Adrenal gland (tissue), 12 donors: Measurements from ENCODE around the gene FXYD1. TPM values are rescaled to one million over a fixed set of nuclear protein-coding genes. Genes with fewer than 3 reads are reported as not detected.

ENCODE experiments used
- DNase-seq, 7 donors: peaks; one replicate each; pipeline ENCODE4 v3.0.0-alpha.2; 2019 to 2020
- H3K27ac ChIP-seq, 5 donors: fragments of 200-600 bp; sonication (generic) in 4 of 5; 1 replicate in 3 of 5; 2 replicates in 2 of 5; pipeline versions ENCODE4 v1.5.1 to v1.8.0; 2016 to 2020; ENCODE audit warnings: mild to moderate bottlenecking in 1 of 5
- H3K27me3 ChIP-seq: fragments of 200-600 bp; 2 replicates; pipeline ENCODE4 v1.8.0; 2021
- H3K36me3 ChIP-seq, 2 donors: fragments of 200-600 bp; replicated peaks in 1 of 2; 1 replicate in 1 of 2; 2 replicates in 1 of 2; pipeline versions ENCODE4 v1.5.1 to v1.8.0; 2018 to 2022
- H3K4me1 ChIP-seq, 2 donors: fragments of 200-600 bp; replicated peaks in 1 of 2; 1 replicate in 1 of 2; 2 replicates in 1 of 2; pipeline versions ENCODE4 v1.5.1 to v1.8.0; 2018 to 2021
- H3K4me3 ChIP-seq, 4 donors: fragments of 200-600 bp; sonication (generic) in 3 of 4; one replicate each; pipeline ENCODE4 v1.5.1; 2016 to 2018
- H3K9me3 ChIP-seq, 3 donors: fragments of 200-600 bp; sonication (generic) in 1 of 3; replicated peaks in 1 of 3; 1 replicate in 2 of 3; 2 replicates in 1 of 3; pipeline versions ENCODE4 v1.5.1 to v1.8.0; 2016 to 2021
- POLR2A ChIP-seq, 2 donors: fragments of 450-650 bp; IDR thresholded peaks; one replicate each; pipeline ENCODE4 v1.6.1; 2017; ENCODE audit warnings: antibody characterized with exemption in 2 of 2, mild to moderate bottlenecking in 2 of 2, moderate library complexity in 1 of 2
- WGBS, 4 donors: extraction: QIAGEN DNeasy Blood & Tissue Kit in 2 of 4; methylation state at CpG; one replicate each; pipeline versions ENCODE4 v1.1.5 to v1.1.7; 2013 to 2017; 5-methylcytosine and 5-hydroxymethylcytosine counted together
- intact Hi-C, 2 donors: fragments of 100-400 bp; cut with DNase I; formaldehyde crosslinking; loops; one replicate each; pipeline versions ENCODE4 v1.14.1 to v1.15.0; 2022 to 2023
- polyA plus RNA-seq, 3 donors: library from polyadenylated mRNA; stranded (reverse); fragments of 200-250 nt in 2 of 3; fragments of 350-450 nt in 1 of 3; fragmentation: Illumina TruSeq in 1 of 3; extraction: RNeasy Lipid Tissue Mini Kit (QIAGEN cat#74804) in 1 of 3; gene quantifications; one replicate each; pipeline ENCODE4 v1.2.3, GENCODE V29; 2013 to 2014
- total RNA-seq, 9 donors: library from RNA; depleted of rRNA in 4 of 9; stranded (reverse); fragments of >200 nt in 4 of 9; fragments of 120-200 nt in 1 of 9; fragmentation: NEBNext Ultra II Directional in 1 of 9; extraction: Animal tissue kit (Norgen Biotek cat#: 25700) in 1 of 9; gene quantifications; one replicate each; pipeline versions ENCODE4 v1.1.0 to v1.2.4, GENCODE V29; 2013 to 2023
- TF ChIP-seq, protein P1 (sequence below), 6 experiments: fragments of 450-650 bp in 4 of 6; fragments of 200-600 bp in 2 of 6; sonication (generic) in 1 of 6; IDR thresholded peaks; 1 replicate in 5 of 6; 2 replicates in 1 of 6; pipeline versions ENCODE4 v1.5.1 to v1.8.0; 2016 to 2021; ENCODE audit warnings: antibody characterized with exemption in 6 of 6, mild to moderate bottlenecking in 2 of 6, moderate library complexity in 1 of 6
- donor health status: healthy with polysubstance abuse.
- donor health status: Bipolar disorder and iron deficiency.
- donor health status: DM: yes; HTN: yes; CAD: no.
- donor health status: DM: no; HTN: no; CAD: no.
- donor health status: DM: no; HTN: no; CAD: no.
- donor health status: DM: yes; HTN: yes; CAD: no.

Gene FXYD1
- total and polyA plus RNA-seq, 12 donors: 2.0 to 58.6 (median 9.4) TPM; not detected in 1

GRCh38 chr19:35132254-35132653 lies 6.4 kb upstream of the FXYD1 start:
- Histone ChIP-seq H3K9me3 (no peaks in the 10 kb centered on the region), H3K4me3 (no peak overlapping the region), H3K36me3 (no peaks in the 10 kb centered on the region), H3K4me1 (no peaks in the 10 kb centered on the region), H3K27ac (no peak overlapping the region), H3K27me3 (no peaks in the 10 kb centered on the region)
- TF ChIP-seq, protein P1, sequence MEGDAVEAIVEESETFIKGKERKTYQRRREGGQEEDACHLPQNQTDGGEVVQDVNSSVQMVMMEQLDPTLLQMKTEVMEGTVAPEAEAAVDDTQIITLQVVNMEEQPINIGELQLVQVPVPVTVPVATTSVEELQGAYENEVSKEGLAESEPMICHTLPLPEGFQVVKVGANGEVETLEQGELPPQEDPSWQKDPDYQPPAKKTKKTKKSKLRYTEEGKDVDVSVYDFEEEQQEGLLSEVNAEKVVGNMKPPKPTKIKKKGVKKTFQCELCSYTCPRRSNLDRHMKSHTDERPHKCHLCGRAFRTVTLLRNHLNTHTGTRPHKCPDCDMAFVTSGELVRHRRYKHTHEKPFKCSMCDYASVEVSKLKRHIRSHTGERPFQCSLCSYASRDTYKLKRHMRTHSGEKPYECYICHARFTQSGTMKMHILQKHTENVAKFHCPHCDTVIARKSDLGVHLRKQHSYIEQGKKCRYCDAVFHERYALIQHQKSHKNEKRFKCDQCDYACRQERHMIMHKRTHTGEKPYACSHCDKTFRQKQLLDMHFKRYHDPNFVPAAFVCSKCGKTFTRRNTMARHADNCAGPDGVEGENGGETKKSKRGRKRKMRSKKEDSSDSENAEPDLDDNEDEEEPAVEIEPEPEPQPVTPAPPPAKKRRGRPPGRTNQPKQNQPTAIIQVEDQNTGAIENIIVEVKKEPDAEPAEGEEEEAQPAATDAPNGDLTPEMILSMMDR (IDR thresholded peaks at IDR 0.05): no peak
- no peak for TF ChIP-seq POLR2A (IDR thresholded peaks at IDR 0.05)
- intact Hi-C loops: loop anchor here in 1 of 2 donors (10.0 kb wide), 1 partner anchor 67 kb away; no protein-coding TSS in a partner anchor
- DNase-seq: no peak

DNA sequence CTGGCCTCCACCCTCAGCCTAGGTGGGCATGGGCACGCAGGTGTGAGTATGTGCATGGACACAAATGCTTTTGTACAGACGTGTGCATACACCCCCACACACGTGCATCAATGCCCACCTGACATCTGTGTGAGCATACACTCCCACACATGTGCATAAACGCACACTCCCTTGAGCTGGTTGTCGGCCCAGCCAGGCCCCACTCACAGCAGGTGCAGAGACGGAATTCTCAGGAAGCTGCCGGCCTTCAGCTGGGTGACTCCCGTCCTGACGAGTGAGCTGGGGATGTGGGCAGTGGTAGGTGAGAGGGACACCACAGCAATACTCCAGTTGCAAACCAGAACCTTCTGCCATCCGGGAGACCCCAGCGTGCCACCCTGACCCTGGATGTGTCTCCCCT lies 4.8 kb upstream of the FXYD1 start:
- intact Hi-C loops: loop anchor here in 1 of 2 donors (10.0 kb wide), 1 partner anchor 69 kb away; no protein-coding TSS in a partner anchor
- WGBS, 4 donors: 68 to 78% (median 77%) methylated on average over 7 to 11 of the region's 11 CpGs
- Histone ChIP-seq H3K36me3 (no peaks in the 10 kb centered on the region), H3K4me1 (no peaks in the 10 kb centered on the region), H3K4me3 (no peak overlapping the region), H3K27ac (peak overlapping the region in 1 of 5 donors; percentile 34), H3K27me3 (no peaks in the 10 kb centered on the region), H3K9me3 (no peaks in the 10 kb centered on the region)
- no peak for TF ChIP-seq POLR2A (IDR thresholded peaks at IDR 0.05)
- TF ChIP-seq, protein P1 (IDR thresholded peaks at IDR 0.05): no peak
- no peak for DNase-seq

GRCh38 chr19:35134601-35135242 lies 3.9 kb upstream of the FXYD1 start, which contains the start of gene LGI4:
Gene LGI4 (minus strand): TSS chr19:35135059. CDS start chr19:35134680, 379 bp downstream.
- intact Hi-C loops: loop anchor here in 1 of 2 donors (10.0 kb wide), 1 partner anchor 70 kb away; no protein-coding TSS in a partner anchor
- Histone ChIP-seq H3K4me3 (no peak within 1 kb of the TSS), H3K36me3 (no peaks in the 10 kb centered on the region), H3K27me3 (no peaks in the 10 kb centered on the region), H3K4me1 (no peaks in the 10 kb centered on the region), H3K9me3 (no peaks in the 10 kb centered on the region), H3K27ac (peak within 1 kb of the TSS in 2 of 5 donors; percentile 3 to 62)
- DNase-seq: no peak
- WGBS, 4 donors: 63 to 79% (median 64%) methylated on average over 13 to 15 of the region's 15 CpGs
- no peak for TF ChIP-seq POLR2A (IDR thresholded peaks at IDR 0.05)
- TF ChIP-seq, protein P1 (IDR thresholded peaks at IDR 0.05): no peak

DNA sequence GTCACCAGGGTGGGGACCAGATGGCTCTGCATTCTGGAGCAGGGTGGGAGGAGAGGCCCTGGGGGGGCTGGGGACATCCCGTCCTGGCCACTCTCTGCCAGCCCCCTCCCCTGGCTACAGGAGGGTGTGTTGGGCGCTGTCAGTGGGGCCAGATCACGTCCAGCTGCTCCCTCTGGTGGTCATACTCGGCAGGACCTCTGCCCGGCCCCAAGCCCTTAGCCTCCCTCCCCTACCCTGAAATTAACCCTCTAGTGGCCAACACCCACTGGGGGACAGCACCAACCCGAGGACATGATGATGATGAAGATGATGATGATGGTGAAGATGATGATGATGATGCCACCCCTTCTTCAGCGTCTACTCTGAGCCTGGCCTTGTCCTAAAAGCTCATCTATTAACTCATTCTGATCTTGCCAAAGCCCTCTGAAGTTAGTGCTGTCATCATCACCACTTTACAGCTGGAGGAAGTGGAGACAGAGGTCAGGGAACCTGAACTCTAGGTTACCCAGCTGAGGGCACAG lies 3.2 kb upstream of the FXYD1 start:
- WGBS, 4 donors: 0% methylated on average over 1 to 7 of the region's 7 CpGs
- TF ChIP-seq, protein P1 (IDR thresholded peaks at IDR 0.05): peak; percentile 78 to 91 (median 82)
- TF ChIP-seq POLR2A (IDR thresholded peaks at IDR 0.05): no peak
- DNase-seq: peak; percentile 54 to 84 (median 75)
- H3K27me3 ChIP-seq: no peaks in the 10 kb centered on the region
- intact Hi-C loops: loop anchor here in 1 of 2 donors (10.0 kb wide), 1 partner anchor 71 kb away; no protein-coding TSS in a partner anchor
- no peaks in the 10 kb centered on the region for H3K9me3 ChIP-seq
- H3K4me1 ChIP-seq: no peaks in the 10 kb centered on the region
- H3K4me3 ChIP-seq: no peak overlapping the region
- H3K27ac ChIP-seq: peak overlapping the region in 1 of 5 donors; percentile 62
- H3K36me3 ChIP-seq: no peaks in the 10 kb centered on the region
